WTC11 (cell line): ENCODE data around the gene APBA1. TPM values are rescaled to one million over a fixed set of nuclear protein-coding genes. Genes with fewer than 3 reads are reported as not detected.

Experiments used
- ATAC-seq: fragments of 200-7000 bp; cut with Tn5 transposase; 2 replicates; pipeline ENCODE4 v1.10.0; 2021; ENCODE audit warnings: mild to moderate bottlenecking, moderate library complexity
- CTCF ChIA-PET: fragments of 300-600 bp; sonication (Branson Sonifier 250); formaldehyde crosslinking; loops from one replicate; lab custom pipeline; 2021; ENCODE audit warnings: antibody characterized with exemption; lab: Charles Lee
- POLR2A ChIA-PET: fragments of 350-600 bp; sonication (Branson Sonifier 250); formaldehyde crosslinking; loops from one replicate; lab custom pipeline; 2021; ENCODE audit warnings: antibody characterized with exemption; lab: Charles Lee
- DNase-seq: peaks from one replicate; pipeline ENCODE4 v3.0.0; 2021; ENCODE audit warnings: low spot score
- H3K27ac Mint-ChIP-seq: 2 replicates; pipeline ENCODE4 v1.8.0; 2021; ENCODE audit warnings: mixed read lengths
- H3K27me3 Mint-ChIP-seq: 2 replicates; pipeline ENCODE4 v1.8.0; 2021; ENCODE audit warnings: low read depth, mild to moderate bottlenecking, moderate library complexity, mixed read lengths
- H3K36me3 Mint-ChIP-seq: 2 replicates; pipeline ENCODE4 v1.8.0; 2021; ENCODE audit warnings: mixed read lengths
- H3K4me1 Mint-ChIP-seq: 2 replicates; pipeline ENCODE4 v1.8.0; 2022; ENCODE audit warnings: mixed read lengths
- H3K4me3 Mint-ChIP-seq: 2 replicates; pipeline ENCODE4 v1.8.0; 2021; ENCODE audit warnings: mild to moderate bottlenecking, moderate library complexity, mixed read lengths
- H3K9me3 Mint-ChIP-seq: 2 replicates; pipeline ENCODE4 v1.8.0; 2021; ENCODE audit warnings: mixed read lengths
- ESRRA ChIP-seq: sonication (generic); formaldehyde crosslinking; IDR thresholded peaks from 2 replicates; pipeline ENCODE4 v1.8.1; 2022; ENCODE audit warnings: mild to moderate bottlenecking, missing genetic modification reagents, borderline replicate concordance
- ETV6 ChIP-seq: sonication (generic); formaldehyde crosslinking; IDR thresholded peaks from 2 replicates; pipeline ENCODE4 v1.8.1; 2022; ENCODE audit warnings: mild to moderate bottlenecking, missing genetic modification reagents
- FOXJ3 ChIP-seq: sonication (generic); formaldehyde crosslinking; IDR thresholded peaks from 2 replicates; pipeline ENCODE4 v1.9.0; 2021; ENCODE audit warnings: missing genetic modification reagents, mild to moderate bottlenecking, borderline replicate concordance
- FOXP4 ChIP-seq: sonication (generic); formaldehyde crosslinking; IDR thresholded peaks from 2 replicates; pipeline ENCODE4 v1.8.0; 2022; ENCODE audit warnings: mild to moderate bottlenecking, missing genetic modification reagents
- IRF2 ChIP-seq: sonication (generic); formaldehyde crosslinking; IDR thresholded peaks from 2 replicates; pipeline ENCODE4 v1.8.0; 2022; ENCODE audit warnings: low read depth, missing genetic modification reagents, borderline replicate concordance
- JUN ChIP-seq: sonication (generic); formaldehyde crosslinking; IDR thresholded peaks from 2 replicates; pipeline ENCODE4 v1.8.0; 2023; ENCODE audit warnings: mild to moderate bottlenecking, missing genetic modification reagents
- MAX ChIP-seq: sonication (generic); formaldehyde crosslinking; IDR thresholded peaks from 2 replicates; pipeline ENCODE4 v1.8.0; 2022; ENCODE audit warnings: mild to moderate bottlenecking, missing genetic modification reagents
- NFYB ChIP-seq: sonication (generic); formaldehyde crosslinking; conservative IDR thresholded peaks from 2 replicates; pipeline ENCODE4 v1.8.0; 2022; ENCODE audit warnings: low read depth, missing genetic modification reagents
- PRDM15 ChIP-seq: sonication (generic); formaldehyde crosslinking; IDR thresholded peaks from 2 replicates; pipeline ENCODE4 v1.8.0; 2022; ENCODE audit warnings: missing genetic modification reagents
- RELA ChIP-seq: sonication (generic); formaldehyde crosslinking; IDR thresholded peaks from 2 replicates; pipeline ENCODE4 v1.8.1; 2022; ENCODE audit warnings: missing genetic modification reagents, mild to moderate bottlenecking, borderline replicate concordance
- SMAD3 ChIP-seq: sonication (generic); formaldehyde crosslinking; IDR thresholded peaks from 2 replicates; pipeline ENCODE4 v1.8.0; 2022; ENCODE audit warnings: missing genetic modification reagents, mild to moderate bottlenecking, borderline replicate concordance
- SOX15 ChIP-seq: fragments of 250-450 bp; sonication (Bioruptor Pico); IDR thresholded peaks from 2 replicates; pipeline ENCODE4 v1.9.0; 2021; ENCODE audit warnings: mild to moderate bottlenecking
- STAT6 ChIP-seq: sonication (generic); formaldehyde crosslinking; conservative IDR thresholded peaks from 2 replicates; pipeline ENCODE4 v1.8.1; 2023; ENCODE audit warnings: mild to moderate bottlenecking, low read depth, missing genetic modification reagents, moderate library complexity
- total RNA-seq: library from RNA; stranded (reverse); gene quantifications from 3 replicates; pipeline ENCODE4 v1.2.3, GENCODE V29; 2021

The APBA1 gene
- total RNA-seq, 1 experiment from 2014 or later, result 0.94 TPM

- CTCF ChIA-PET, result no interaction called here
- H3K27me3 Mint-ChIP-seq, result peaks cover 72% of the 10 kb centered on the region
- no peak overlapping the region for H3K4me3 Mint-ChIP-seq
Observed at GRCh38 chr9:69579760-69580581, 92.2 kb downstream of the APBA1 start.

GRCh38 chr9:69579032-69579758 is 93.0 kb downstream of the APBA1 start:
- H3K4me3 Mint-ChIP-seq, result no peak overlapping the region
- peaks cover 4% of the 10 kb centered on the region; the same call in 1 of the 2 replicates for H3K9me3 Mint-ChIP-seq
- DNase-seq (no peak), ATAC-seq (peak; percentile 56; the same call in 1 of the 2 replicates)
- peaks cover 64% of the 10 kb centered on the region for H3K27me3 Mint-ChIP-seq
- CTCF ChIA-PET, result no interaction called here
- POLR2A ChIA-PET, result no interaction called here
- peaks cover 7% of the 10 kb centered on the region for H3K4me1 Mint-ChIP-seq
- no peak overlapping the region for H3K27ac Mint-ChIP-seq
- no peak for TF ChIP-seq ESRRA (CRISPR knock-in tag)
- no peak for TF ChIP-seq JUN (CRISPR knock-in tag)
- no peak for TF ChIP-seq ETV6 (CRISPR knock-in tag)
- no peak for TF ChIP-seq MAX
- no peak for TF ChIP-seq SMAD3 (CRISPR knock-in tag)
- no peak for TF ChIP-seq STAT6 (CRISPR knock-in tag)
- TF ChIP-seq NFYB (CRISPR knock-in tag), result no peak
- no peak for TF ChIP-seq IRF2 (CRISPR knock-in tag)
- H3K36me3 Mint-ChIP-seq, result no peaks in the 10 kb centered on the region

More at GRCh38 chr9:69579760-69580581, 92.2 kb downstream of the APBA1 start:
- Mint-ChIP-seq H3K9me3 (peaks cover 4% of the 10 kb centered on the region; the same call in 1 of the 2 replicates), H3K4me1 (peaks cover 7% of the 10 kb centered on the region), H3K36me3 (no peaks in the 10 kb centered on the region), H3K27ac (no peak overlapping the region)
- POLR2A ChIA-PET, result no interaction called here
- no peak for ATAC-seq
- no peak for DNase-seq
- TF ChIP-seq SOX15 (CRISPR knock-in tag), result no peak
- TF ChIP-seq RELA, result no peak
- TF ChIP-seq PRDM15, result no peak
- no peak for TF ChIP-seq FOXJ3 (CRISPR knock-in tag)
- TF ChIP-seq IRF2 (CRISPR knock-in tag), result no peak
- TF ChIP-seq FOXP4 (CRISPR knock-in tag), result no peak
- TF ChIP-seq MAX, result no peak
